GM19023 (cell line): ENCODE data around the gene NLGN1.

ENCODE experiments used
- ATAC-seq: cut with Tn5 transposase; IDR thresholded peaks from one replicate; pipeline ENCODE4 v1.9.1; 2021; ENCODE audit warnings: mild to moderate bottlenecking, moderate library complexity; ENCODE audit not compliant: unreplicated experiment

NLGN1 gene

DNA sequence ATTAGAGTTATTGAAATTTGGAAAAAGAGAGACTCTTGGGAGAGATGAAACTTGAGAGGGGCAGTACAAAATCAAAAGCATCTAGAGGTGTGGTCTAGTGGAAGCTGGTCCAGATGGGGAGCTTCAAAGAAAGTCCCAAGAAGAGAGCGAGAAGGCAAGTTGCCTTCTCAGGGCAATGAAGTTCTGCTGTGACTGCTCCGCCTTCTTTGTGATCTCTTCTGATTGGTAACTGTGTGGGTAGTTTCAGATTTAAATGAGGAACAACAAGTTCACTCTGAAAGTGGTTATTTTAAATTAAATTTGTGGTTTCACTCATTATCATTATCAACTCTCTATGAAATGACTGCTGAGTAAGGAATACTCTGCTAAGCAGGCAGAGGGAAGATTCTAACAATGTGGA is 233.3 kb downstream of the NLGN1 start:
- no peak for ATAC-seq

DNA sequence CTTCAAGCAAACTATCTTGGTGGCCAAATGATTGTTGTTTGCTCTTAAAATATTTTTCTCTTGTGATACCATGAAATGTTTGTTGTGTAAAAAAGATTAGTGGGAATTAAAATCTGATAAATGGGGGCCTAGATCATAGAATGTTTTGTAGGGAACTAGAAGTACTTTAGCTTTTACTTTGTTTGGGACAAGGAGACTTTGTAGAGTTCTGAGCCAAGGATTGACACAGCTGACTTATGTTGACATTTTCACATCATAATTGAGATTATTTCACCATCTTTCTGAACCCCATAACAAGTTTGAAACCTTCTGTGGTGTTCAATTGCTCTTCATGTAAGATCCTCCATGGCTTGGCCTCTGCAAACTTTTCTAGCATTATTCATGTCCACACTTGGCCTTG is 235.4 kb downstream of the NLGN1 start:
- ATAC-seq, result no peak

DNA sequence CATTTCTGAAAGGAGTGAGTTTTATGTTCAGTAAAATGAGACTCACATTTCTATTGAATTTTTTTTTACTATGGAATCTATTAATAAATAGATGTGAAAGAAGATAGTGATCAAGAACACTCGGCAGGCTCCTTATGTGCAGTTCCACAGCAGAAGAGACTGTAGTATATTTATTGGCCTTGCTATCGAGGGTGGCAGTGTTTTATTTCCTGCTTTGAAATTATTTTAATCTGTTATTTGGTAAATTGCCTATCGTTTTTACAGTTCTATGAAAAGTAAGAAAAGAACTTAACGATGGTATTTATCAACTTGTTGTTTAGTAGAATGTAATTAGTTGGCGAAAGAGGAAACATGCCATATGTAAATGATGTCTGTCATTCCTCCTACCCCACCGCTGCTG is 238.3 kb downstream of the NLGN1 start:
- ATAC-seq, result no peak

DNA sequence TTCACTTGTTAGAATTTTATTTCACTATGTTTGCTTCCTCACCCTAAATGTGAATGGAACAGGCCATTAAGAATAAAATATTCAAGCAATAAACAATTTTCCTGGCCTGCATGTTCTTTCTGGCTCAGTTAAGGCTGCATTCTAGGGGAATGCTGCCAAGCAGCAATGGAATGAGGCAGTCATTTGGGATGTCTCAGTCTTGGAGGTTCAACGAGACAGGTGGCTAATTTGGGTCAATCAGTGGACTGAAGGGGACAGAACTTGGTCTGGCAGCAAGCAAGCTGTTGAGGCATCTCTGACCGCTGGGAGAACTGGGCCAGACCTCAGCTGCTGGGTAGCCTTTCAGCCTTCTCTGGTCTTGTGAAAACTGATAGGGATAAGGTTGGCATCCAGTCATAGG is 241.6 kb downstream of the NLGN1 start:
- ATAC-seq, result no peak

DNA sequence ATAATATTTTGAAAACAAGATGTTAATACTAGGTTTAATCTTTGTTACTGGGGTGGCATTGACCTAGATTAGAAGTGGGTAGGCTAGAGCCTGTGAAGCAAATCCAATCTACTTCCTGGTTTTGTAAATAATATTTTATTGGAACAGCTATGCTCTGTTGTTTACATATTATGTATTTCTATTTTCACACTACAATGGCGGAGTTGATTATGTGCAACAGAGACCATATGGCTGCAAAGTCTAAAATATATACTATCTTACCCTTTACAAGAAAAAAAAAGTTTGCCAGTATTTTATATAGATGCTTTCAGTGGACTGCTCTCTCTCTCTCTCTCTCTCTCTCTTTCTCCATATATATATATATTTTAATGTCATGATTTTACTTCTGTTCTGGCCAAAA is 244.2 kb downstream of the NLGN1 start:
- ATAC-seq, result no peak

DNA sequence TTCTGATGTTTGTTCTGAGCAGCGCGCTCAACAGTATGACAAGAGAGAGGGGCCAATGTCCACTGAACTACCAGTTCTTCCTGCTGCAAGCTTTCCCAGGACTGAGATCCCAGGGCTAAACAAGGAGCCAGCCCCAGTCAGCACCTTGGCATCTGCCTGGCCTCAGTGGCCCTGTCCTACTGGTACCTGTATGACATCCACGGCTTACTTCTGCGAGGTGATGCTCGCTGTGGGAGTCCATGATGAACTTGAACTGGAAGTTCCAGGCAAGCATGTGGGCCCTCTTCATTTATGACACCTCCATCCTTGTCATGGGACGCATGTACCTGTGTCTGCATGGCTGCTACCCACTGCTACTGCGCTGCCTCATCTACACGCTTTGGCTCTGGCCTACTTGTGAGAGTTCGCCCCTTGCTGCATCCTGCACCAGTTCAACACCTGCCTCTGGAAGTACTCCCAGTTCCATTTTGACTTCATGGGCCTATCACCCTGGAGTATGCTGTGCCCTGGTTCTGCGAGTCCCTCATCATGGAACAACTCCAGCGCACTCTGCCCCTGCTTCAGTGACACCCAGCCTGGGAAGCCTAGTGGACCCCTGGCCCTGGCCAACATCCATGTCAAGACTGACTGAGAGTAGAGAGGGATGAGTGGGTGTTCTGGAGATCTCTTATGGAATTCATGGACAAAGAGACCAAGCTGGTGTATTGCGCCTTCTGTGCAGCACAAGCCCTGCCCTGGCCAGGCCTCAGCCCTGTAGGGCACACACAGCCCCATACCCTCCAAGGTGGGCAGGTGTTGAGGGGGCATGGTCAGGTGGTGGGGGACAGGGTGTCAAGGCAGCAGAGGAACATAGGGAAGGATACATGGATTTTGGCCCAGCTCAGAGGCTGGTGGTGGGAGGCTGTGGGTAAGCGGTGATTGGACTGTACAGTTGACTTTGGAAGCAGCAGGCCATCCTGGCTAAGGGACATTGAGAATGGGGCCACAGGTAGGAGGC is 246.8 kb downstream of the NLGN1 start:
- ATAC-seq, result no peak

DNA sequence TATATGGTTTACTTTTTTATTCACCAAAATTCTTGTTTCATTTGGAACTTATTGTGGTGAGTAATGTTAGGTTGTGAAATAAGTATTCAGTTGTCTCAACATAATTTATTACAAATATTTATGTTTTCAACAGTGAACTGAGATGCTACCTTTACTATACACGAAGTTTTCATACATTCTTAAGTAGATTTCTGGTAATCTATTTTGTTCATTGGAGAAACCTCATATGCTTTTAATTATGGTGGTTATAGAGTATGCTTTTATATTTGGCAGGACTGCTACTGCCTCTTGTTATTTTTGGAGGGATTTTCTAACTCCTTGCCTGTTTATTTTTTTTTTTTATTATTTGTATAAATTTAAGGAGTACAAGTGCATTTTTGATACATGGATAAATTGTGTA is 253.1 kb downstream of the NLGN1 start:
- ATAC-seq, result no peak

DNA sequence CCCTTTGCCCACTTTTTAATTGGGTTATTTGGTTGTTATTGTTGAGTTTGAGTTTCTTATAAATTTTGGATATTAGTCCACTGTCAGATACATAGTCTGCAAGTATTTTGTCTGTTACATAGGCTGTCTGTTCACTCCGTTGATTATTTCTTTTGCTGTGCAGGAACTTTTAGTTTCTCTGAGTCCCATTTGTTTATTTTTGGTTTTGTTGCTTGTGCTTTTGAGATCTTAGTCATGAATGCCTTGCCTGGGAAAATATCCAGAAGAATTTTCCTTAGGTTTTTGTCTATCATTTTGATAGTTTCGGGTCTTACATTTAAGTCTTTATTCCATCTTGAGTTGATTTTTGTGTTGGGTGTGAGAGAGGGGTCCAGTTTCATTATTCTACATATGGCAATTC is 254.5 kb downstream of the NLGN1 start:
- no peak for ATAC-seq

DNA sequence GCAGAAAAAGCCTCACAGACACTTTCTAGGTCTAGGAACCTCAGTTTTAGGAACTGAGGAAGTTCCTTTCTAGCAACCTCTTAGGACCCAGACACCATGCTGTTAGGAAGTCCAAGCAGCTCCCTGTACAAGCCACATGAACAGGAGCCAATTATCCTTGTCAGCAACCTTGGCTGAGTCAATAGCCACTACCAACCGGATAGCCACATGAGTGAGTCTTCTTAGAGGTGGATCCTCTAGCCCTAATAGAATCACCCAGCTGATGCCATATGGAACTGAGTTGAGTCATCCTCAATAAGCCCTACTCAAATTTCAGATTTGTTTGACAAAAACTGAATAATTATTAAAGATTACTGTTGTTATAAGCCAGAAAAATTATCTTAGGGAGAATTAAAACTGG is 256.2 kb downstream of the NLGN1 start:
- no peak for ATAC-seq

DNA sequence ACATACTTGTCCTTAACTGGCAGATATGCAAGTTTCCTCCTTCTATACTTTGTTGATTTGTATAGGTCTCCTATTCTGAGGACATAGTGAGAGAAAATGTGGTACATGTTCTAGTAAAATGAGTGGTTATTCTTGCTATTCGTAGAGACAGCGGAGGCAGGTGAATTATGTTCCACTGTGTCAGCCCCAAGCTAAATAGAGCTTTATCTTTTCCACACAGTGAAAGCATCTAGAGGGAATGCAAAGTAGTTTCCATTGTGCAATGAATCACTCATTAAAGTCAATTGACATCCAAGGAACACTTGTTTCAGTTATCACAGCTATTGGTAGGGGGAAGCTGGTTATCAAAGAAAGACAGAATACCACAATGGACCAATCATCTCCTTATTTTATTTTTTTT is 262.4 kb downstream of the NLGN1 start:
- ATAC-seq, result no peak

DNA sequence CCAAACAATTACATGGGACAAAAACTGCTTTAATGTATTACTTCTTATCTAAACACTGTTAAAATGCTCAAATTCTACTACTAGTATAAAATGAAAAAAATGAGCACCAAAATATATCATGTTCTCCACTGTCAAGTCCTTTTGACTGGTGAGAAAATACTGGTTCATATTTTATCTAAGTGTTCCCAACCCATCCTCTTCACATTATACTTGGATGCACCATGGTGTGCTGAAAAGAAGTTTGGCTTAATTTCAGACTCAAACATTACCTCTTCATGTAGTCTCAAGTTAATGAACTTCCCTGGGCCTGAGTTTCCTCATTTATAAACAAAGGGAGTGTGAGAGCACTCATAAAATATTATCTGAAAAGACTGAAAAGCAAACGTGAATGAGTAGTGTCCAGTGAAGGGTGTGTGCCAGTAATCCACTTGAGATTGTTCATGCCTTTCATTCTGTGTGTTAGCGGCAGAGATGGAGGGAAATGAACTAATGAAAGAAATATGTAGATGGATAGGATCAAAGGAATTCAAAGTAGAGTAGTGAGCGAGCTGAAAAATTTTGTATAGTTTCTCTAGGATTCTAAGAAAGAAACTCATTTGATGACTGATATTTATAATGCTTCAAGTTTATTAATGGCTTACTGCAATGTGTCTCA is 263.2 kb downstream of the NLGN1 start:
- no peak for ATAC-seq

DNA sequence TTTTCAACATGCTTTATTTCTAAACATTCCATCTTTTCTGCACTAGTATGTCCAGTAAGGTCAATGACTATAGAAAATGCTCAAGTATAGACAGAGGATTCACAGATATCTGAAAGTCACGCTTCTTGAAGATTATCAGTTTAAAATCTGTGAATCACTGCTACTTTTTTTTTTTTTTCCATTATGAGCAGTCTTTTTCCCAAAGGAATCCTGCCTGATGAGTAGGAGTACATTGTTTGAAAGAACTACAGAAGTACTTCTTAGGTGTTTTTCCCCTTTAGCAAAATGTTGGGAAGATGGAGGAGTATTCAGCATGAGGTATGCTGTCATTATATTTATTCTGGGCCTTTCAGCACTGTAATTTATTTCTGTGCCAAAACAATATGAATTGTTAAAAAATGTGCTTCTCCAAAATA is 266.2 kb downstream of the NLGN1 start:
- no peak for ATAC-seq

DNA sequence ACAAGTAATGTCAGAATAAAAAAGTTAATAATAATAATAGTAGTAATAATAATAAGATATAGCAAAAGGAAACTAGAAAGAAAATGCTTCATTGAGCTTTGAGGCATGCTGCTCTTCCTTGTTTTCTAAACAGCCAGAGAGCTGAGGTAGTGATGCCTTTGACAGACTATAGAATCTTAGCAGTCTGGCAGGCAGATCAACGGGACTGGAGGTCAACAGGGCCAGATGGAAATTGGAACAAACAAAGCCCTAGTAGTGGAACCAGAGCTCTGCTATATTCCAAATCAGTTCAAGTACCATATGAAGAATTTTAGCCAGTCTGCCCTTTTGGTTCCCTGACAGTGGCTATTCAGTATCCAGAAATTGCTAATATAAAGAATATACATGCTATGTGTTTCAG is 278.6 kb downstream of the NLGN1 start:
- ATAC-seq, result no peak

DNA sequence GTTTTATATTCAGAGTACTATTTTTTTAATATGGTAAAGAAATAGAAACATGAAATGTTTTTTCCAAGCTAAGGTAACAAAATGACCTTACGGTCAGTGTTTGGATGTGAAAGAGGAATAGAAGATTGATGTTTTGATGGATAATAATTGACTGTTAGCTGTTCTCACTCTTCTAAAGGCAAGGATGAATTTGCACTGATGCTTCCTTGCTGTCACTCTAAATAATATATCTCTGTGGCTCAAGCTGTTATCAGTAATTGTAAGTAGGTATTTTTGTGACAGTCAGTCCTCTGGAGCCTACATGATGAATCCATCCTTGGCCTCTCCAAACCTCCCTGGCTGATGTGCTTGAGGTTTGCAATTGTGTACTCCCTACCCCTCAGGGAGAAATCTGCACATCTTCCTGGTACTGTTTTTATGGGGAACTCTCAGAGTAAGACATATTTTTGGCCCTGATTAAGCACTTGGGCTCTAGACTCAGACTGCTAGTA is 283.7 kb downstream of the NLGN1 start:
- ATAC-seq, result no peak

DNA sequence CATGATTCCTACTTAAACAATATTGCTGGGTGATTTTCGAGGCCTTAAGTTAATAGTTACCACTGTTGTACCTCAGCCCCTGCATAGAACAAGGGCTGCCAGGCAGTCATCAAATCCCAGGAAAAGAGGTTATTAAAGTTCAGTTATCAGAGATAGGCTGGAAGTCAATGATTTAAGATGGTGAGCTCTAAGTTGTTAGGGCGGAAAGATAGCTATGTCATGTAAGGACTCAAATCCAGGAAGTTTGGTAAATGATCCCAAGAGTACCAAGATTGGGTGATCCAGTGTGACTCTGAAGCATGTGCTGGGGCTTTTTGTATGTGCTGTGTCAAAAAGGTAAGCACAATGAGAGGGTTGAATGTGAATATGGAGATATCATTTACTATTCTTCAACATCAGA is 287.9 kb downstream of the NLGN1 start:
- ATAC-seq, result no peak

DNA sequence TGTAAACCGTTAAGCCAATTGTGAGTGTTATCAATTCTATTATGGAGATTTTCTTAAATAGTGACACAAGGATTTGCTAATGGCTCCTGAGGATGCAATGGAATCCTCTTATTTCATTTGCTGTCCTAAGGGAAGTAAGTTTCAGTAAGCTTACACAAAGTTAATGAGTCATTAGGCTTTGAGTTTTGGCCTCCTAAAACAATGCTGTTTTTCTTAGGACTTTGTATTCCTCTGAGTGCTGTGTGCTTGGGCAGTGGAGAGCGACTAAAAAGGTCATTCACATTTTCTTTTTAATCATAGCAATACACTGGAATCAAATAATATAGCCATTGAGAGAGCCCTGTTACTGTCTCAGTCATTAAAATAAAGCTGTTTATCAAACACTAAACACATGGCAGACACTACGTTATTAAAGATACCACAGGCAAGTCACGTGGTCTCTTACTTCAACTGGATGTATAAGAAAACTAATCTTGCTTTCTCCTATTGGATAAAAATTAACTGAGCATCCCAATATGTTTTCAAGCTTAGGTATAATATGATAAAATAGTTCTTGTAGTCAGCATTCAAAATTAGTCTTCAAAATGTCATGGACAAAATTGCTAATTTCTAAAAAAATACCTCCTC is 290.8 kb downstream of the NLGN1 start:
- no peak for ATAC-seq

DNA sequence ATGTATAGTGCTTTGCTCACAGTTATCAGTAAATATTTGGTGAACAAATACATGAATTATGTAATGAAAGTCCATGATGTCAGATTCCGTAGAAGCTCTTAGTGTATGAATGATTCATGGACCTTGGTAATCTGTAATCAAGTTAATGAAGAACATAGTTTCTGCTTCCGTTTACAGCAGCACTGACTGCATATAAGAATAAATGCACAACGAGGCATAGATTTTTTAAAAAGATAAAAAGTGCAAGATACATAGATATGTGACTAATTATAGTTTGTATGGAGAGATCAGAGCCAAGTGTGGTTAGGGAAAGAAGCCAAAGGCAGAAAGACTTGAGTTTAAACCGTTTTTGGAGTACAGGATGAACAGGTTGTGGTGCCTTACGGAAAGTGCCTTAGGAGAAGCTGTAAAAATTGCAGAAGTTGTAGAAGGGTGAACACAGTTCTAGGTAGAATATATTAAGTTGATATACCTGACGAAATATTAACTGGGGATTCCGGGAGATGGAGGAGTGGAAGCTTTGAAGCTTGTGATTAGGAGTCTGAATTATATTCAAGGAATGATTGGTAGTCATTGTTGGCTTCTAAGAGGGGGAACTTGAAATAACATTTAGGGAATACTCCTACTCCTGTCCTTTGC is 293.1 kb downstream of the NLGN1 start:
- ATAC-seq, result no peak

DNA sequence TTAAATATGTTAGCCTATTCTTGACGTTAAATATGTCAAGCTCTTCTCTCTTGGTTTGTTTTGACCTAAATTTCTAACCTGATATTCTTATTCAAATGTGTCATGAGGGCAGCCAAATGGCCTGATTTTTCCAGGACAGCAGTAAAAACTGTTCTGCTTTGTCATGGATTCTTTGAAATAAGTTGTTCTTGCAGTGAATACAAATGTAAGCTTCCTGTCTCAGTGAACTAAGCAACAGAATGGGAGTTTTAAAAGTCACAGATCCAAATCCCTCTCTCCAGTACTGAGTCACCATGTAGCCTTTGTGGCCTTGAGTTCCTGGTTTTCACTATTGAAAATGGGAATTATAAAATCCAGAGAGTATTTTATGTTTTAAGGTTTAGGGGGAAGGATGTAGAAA is 301.8 kb downstream of the NLGN1 start:
- ATAC-seq, result no peak

DNA sequence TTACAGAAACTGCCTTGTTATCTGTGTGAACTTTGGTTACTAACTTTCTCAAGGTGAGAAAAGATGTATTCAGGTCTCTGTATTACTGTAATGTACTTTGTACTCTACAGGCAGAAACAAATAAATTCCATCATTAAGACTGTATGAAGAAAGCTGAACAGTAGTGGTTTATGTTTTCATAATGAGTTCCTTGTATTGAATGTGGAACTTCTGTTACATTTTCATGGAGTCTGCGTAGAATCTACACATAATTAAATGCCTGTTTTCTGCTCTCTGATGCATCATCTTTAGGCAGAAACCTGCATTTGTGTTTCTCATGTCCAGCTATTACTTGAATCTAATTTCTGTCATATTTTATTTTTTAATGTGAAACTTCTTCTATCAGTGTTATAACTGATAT is 302.8 kb downstream of the NLGN1 start:
- ATAC-seq, result no peak

DNA sequence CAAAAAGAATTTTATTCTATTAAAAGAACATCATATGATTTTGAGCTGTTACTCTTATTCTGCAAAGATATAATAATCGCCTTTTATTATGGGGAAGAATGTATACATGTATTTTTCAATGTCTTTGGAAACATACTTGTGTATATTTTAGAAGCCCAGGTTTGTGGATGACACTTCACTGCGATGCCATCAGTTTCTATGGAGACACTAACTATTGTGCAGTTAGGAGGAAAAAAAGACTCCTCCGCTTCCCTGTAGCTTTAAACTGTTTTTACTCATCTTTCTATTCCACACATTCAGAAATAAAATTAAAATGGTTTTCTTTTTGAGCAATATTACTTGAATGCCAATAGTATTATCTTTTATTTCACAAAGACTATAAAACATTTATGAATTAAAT is 305.0 kb downstream of the NLGN1 start:
- ATAC-seq, result no peak

DNA sequence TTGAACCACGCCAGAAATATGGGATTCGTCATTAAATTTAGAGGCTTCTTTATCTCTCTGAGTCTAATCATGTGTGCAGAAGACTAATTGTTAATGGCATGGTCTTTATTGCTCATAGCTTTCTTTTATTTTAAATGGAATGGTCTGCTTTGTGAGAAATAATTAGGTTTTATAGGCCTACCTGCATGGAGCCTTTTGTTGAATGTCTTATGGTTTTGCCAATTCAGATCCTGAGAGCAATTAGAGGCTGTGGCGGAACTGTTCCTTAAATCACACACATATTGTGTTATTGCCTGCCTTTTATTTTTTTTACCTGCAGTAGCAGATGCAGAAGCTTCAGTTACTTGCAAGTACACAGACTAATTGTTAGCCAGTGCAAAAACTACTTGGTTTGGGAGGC is 306.2 kb downstream of the NLGN1 start:
- ATAC-seq, result no peak
